Adipocyte (in vitro differentiated cells): ENCODE measurements around the gene ASH1L.

Experiments
- DNase-seq: peaks from one replicate; pipeline ENCODE4 v3.0.0-alpha.2; 2015; ENCODE audit warnings: low read depth
- H3K27me3 ChIP-seq: replicated peaks from 2 replicates; pipeline ENCODE4 v1.7.0; 2013; ENCODE audit warnings: mild to moderate bottlenecking, low read length, moderate library complexity; ENCODE audit not compliant: control insufficient read depth, insufficient read depth
- H3K36me3 ChIP-seq: 2 replicates; pipeline ENCODE4 v1.7.0; 2013; ENCODE audit warnings: low read length, mild to moderate bottlenecking, moderate library complexity; ENCODE audit not compliant: control insufficient read depth, insufficient read depth, severe bottlenecking
- H3K4me1 ChIP-seq: 2 replicates; pipeline ENCODE4 v1.7.0; 2013; ENCODE audit warnings: mild to moderate bottlenecking, low read length, moderate library complexity; ENCODE audit not compliant: control insufficient read depth, insufficient read depth
- H3K4me3 ChIP-seq: 2 replicates; pipeline ENCODE4 v1.7.0; 2013; ENCODE audit warnings: mild to moderate bottlenecking, low read length, moderate library complexity
- H3K9ac ChIP-seq: 2 replicates; pipeline ENCODE4 v1.7.0; 2013; ENCODE audit warnings: mild to moderate bottlenecking, low read length, moderate library complexity
- H3K9me3 ChIP-seq: 2 replicates; pipeline ENCODE4 v1.7.0; 2013; ENCODE audit warnings: mild to moderate bottlenecking, low read length, moderate library complexity; ENCODE audit not compliant: control insufficient read depth

Gene ASH1L

DNA sequence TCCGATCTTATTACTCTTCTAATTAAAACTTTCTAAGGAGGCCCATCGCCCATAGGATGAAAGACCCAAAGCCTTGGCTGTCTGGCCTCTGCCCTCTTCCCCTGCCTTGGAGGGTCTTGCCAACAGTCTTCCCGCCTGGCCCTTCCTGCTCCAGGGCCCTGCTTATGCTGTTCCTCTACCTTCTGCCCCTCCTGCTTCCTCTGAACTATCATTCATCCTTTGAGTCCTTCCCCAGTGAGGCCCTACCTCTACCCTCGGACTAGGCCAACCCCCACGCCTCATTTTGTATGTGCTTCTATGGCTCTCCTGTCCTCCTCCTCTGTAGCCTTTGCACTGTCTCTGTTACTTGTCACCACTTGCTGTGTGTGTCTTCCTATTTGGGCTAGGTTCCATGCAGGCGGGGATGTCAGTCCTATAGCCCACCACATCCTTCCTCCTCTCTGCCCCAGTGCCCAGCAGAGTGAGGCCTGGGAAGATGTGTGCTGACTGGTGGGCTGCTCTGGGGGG is 236.5 kb downstream of the ASH1L start:
- DNase-seq, result no peak
- H3K9me3 ChIP-seq, result no peaks in the 10 kb centered on the region
- H3K27me3 ChIP-seq, result no peaks in the 10 kb centered on the region
- peak overlapping the region; percentile 97 for H3K9ac ChIP-seq
- peaks cover 36% of the 10 kb centered on the region for H3K36me3 ChIP-seq
- peak overlapping the region; percentile 97 for H3K4me3 ChIP-seq
- peaks cover 28% of the 10 kb centered on the region for H3K4me1 ChIP-seq

DNA sequence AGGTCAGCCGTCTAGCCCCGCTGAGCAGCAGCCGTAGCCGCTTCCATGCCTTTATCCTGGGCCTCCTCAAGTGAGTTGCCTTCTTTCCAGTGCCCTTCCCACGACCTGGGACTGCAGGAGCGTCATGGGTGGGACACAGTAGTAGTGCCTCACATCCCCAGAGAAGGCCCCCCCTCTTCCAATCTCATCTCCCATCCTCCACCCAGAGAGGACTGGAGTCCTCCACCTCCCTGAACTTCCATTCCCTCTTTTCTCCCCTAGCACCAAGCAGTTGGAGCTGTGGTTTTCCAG is 237.1 kb downstream of the ASH1L start:
- Histone ChIP-seq H3K27me3 (no peaks in the 10 kb centered on the region), H3K4me3 (peak overlapping the region; percentile 97), H3K9ac (peak overlapping the region; percentile 97), H3K9me3 (no peaks in the 10 kb centered on the region), H3K36me3 (peaks cover 31% of the 10 kb centered on the region), H3K4me1 (peaks cover 32% of the 10 kb centered on the region)
- no peak for DNase-seq

DNA sequence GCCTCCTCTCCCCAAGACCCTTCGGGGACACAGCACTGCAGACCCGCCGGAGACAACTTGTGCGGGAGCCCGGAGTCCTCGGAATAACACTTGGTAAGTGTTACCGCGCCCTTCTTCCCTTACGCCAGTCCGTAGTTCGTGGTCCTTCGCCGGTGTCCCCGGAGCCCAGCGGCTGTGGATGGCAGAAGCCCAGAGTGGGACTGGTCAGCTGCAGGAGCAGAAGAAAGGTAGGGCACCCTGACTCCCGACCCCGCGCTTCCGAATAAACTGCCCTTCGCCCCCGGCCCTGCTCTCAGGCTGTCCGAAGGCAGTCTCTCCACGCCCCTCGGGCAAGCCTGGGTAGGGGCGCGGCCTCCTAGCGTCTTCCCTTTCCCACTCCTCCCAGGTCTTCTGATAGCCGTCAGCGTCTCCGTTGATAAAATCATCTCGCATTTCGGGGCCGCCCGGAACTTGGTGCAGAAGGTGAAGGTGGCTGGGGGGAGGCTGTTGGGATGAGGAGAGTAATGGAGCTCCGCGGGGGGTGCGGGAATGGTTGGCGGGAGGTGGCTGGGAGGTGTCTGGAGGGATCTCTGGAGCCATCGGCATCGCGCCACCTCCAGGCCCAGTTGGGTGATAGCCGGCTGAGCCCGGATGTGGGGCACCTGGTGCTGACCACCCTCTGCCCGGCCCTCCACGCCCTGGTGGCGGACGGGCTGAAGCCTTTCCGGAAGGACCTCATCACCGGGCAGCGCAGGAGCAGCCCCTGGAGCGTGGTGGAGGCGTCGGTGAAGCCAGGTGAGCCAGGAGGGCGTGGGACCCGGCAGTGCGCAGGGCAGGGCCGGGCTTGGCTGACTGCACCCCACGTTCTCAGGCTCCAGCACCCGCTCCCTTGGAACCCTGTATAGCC is 237.6 kb downstream of the ASH1L start:
- peaks cover 28% of the 10 kb centered on the region for H3K36me3 ChIP-seq
- H3K4me3 ChIP-seq, result peak overlapping the region; percentile 97
- H3K9me3 ChIP-seq, result no peaks in the 10 kb centered on the region
- no peaks in the 10 kb centered on the region for H3K27me3 ChIP-seq
- peak; percentile 57 for DNase-seq
- peak overlapping the region; percentile 97 for H3K9ac ChIP-seq
- H3K4me1 ChIP-seq, result peaks cover 38% of the 10 kb centered on the region

DNA sequence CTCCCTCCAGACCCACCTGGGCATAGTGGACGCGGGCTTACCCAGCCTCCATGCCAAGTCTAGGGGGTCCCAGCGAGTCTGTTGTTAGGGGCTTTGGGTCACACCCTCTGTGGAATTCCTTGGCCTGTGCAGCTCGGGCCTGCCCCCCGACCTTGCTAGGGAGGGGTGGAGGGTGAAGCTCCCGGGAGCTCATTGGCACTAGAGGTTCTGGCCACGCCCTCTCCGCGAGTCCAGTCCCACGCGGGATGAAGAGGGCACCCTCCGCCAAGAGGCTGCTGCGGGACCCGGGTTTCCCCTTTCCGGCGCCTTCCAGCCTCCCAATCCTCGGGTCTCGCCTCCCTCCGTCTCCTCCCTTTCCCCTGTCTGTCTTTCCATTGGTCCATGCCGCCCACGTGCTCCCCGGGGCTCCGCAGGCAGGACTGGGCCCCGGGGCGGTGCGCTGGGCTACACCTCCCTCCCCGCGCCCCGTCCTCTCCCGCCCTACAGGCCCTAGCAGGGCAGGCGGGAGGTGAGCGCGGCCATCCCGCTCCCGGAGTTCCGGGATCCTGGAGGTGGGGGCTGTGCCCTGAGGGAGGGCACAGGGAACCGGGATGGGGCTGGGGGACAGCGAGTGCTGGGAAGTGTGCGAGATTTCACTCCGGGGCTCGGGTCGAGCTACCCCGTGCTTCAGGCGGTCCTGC is 238.4 kb downstream of the ASH1L start:
- Histone ChIP-seq H3K36me3 (peaks cover 33% of the 10 kb centered on the region), H3K4me3 (peak overlapping the region; percentile 97), H3K27me3 (no peaks in the 10 kb centered on the region), H3K9me3 (no peaks in the 10 kb centered on the region), H3K9ac (peak overlapping the region; percentile 97), H3K4me1 (peaks cover 46% of the 10 kb centered on the region)
- peak; percentile 99 for DNase-seq

DNA sequence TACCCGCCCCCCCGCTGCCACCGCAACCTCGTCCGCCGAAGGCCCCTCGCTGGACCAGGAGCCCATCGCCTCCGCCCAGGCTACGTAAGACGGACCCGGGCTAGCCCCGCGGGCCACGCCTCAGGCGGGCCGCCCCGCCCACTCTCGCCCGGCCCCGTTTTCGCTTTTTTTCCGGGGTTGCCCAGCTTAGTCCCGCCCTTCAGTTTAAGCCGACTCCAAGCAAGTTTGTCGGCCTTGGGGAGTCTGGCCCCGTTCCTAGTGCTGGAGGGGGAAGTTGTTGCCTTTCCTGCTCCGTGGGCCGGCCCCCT is 238.9 kb downstream of the ASH1L start:
- peak; percentile 94 for DNase-seq
- Histone ChIP-seq H3K9ac (peak overlapping the region; percentile 97), H3K27me3 (no peaks in the 10 kb centered on the region), H3K36me3 (peaks cover 37% of the 10 kb centered on the region), H3K4me3 (peak overlapping the region; percentile 97), H3K4me1 (peaks cover 49% of the 10 kb centered on the region), H3K9me3 (no peaks in the 10 kb centered on the region)

DNA sequence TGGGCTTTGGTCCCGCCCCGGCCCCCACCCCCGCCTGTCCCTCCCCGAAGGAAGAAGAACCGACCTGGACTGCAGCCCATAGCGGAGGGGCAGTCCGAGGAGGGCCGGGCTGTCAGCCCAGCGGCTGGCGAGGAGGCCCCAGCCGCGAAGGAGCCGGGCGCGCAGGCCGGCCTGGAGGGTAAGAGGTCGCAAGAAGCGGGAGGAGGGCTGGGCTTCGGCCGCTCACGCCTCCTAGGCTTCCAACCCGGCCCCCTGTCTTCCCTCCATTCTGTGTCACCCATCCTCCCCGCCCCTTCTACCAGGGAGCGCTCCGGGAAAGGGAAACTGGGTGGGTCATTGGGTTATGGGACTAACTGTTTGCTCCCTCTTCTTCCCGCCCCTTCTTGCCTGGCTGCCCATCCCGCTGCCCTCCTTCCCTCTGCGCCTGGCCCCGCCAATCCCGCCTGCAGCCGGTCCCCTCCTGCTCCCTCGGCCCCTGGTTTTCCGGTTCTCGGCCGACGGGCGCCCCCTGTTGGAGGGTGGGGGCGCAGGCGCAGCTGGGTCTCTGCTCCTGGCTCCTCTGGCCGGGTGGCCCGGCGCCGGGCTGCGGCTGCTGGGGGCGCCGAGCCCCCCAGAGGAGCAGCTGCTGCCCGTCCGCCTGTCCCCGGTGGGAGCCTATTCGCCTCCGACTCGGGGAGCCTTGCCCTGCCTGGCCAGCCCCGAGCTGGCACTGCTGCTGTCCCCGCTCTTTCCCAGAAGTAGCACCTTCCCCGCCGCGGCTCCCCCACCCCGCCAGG is 239.5 kb downstream of the ASH1L start:
- Histone ChIP-seq H3K36me3 (peaks cover 37% of the 10 kb centered on the region), H3K27me3 (no peaks in the 10 kb centered on the region)
- peak; percentile 98 for DNase-seq

DNA sequence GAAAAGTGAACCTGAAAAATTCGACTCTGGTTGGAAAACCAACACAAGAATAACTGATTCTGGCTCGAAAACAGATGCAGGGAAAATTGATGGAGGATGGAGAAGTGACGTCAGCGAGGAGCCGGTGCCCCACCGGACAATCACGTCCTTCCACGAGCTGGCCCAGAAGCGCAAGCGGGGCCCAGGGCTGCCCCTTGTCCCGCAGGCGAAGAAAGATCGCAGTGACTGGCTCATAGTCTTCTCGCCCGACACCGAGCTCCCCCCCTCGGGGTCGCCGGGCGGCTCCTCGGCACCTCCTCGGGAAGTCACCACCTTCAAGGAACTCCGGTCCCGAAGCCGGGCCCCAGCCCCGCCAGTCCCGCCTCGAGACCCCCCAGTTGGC is 240.0 kb downstream of the ASH1L start:
- H3K4me3 ChIP-seq, result peak overlapping the region; percentile 97
- peak; percentile 73 for DNase-seq
- no peaks in the 10 kb centered on the region for H3K9me3 ChIP-seq
- H3K36me3 ChIP-seq, result peaks cover 37% of the 10 kb centered on the region
- H3K9ac ChIP-seq, result peak overlapping the region; percentile 86
- H3K27me3 ChIP-seq, result no peaks in the 10 kb centered on the region
- peaks cover 53% of the 10 kb centered on the region for H3K4me1 ChIP-seq

More for the DNA sequence above, 239.5 kb downstream of the ASH1L start:
- peaks cover 50% of the 10 kb centered on the region for H3K4me1 ChIP-seq
- peak overlapping the region; percentile 97 for H3K4me3 ChIP-seq
- H3K9me3 ChIP-seq, result no peaks in the 10 kb centered on the region
- peak overlapping the region; percentile 97 for H3K9ac ChIP-seq

DNA sequence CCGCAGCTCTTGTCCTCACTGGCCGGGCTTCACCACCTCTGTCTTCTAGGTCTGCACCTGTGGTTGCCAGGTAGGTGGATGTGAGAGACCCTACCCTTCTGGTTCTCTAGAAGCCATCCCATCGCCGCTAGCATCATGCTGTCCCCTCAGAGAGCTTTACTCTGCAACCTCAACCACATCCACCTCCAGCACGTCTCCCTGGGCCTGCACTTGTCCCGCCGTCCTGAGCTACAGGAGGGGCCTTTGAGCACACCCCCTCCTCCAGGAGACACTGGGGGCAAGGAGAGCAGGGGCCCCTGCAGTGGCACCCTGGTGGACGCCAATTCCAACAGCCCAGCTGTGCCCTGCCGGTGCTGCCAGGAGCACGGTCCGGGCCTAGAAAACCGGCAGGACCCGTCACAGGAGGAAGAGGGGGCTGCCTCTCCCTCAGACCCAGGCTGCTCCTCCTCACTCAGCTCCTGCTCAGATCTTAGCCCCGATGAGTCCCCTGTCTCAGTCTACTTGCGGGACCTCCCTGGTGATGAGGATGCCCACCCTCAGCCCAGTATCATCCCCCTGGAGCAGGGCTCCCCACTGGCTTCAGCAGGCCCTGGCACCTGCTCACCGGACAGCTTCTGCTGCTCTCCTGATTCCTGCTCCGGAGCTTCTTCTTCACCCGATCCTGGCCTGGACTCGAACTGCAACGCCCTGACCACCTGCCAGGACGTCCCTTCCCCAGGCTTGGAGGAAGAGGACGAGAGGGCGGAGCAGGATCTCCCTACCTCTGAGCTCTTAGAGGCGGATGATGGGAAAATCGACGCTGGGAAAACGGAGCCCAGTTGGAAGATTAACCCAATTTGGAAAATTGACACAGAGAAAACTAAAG is 240.7 kb downstream of the ASH1L start:
- Histone ChIP-seq H3K36me3 (peaks cover 36% of the 10 kb centered on the region), H3K4me1 (peaks cover 53% of the 10 kb centered on the region), H3K4me3 (peak overlapping the region; percentile 97), H3K9ac (peak overlapping the region; percentile 86), H3K9me3 (no peaks in the 10 kb centered on the region), H3K27me3 (no peaks in the 10 kb centered on the region)
- no peak for DNase-seq

DNA sequence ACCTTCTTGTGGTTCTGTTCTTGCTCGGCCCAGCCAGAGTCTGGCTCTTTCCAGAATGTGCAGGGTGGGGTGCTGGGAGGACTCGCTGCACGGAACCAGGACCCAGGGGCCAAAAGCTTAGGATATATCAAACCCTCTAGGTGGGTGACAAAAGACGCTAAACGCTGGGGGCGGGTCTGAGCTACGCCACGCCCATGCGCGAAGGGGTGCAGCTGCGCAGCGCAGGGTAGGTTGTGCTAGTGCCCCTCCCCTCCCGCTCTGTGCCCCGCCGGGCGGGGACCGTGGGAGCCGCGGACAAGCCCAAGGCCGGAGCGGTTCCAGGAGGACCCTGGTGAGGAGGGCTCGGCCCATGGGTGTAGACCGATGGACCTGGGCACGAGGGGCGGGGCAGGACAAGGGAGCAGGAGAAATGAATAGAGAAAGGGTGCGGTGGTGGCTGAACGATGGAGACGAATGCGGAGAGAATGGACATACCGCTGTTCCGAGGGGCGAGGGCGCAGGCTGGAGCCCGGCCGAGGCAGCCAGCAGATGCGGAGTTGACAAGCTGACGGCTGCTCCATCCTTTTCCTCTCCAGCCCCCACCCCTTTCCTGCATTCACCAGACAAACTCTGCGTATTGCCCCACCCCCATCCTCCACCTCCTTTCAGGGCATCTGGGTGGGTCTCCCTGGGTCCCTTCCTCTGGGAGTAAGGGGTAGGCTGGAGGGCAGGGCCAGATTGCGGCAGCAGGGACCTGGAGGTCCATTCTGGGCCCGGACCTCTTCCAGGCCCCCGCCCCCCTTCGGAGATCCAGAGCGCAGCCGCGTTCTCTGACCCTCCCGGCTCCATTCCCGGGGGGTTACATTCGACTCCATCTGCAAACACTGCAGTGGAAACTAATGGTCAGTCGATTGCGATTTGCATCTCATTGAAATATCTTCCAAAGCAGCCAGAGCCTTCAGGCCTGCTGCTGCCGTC is 241.7 kb downstream of the ASH1L start, which contains the start of gene RUSC1:
Gene RUSC1, plus strand, starts transcription at position 234 of the 957 bp plus-strand sequence. CDS start 880 bp downstream, outside the sequence.
- Histone ChIP-seq H3K27me3 (no peaks in the 10 kb centered on the region), H3K9ac (peak within 1 kb of the TSS; percentile 86), H3K36me3 (peaks cover 41% of the 10 kb centered on the region), H3K9me3 (no peaks in the 10 kb centered on the region), H3K4me3 (peak within 1 kb of the TSS; percentile 97), H3K4me1 (peaks cover 52% of the 10 kb centered on the region)
- peak; percentile 87 for DNase-seq

DNA sequence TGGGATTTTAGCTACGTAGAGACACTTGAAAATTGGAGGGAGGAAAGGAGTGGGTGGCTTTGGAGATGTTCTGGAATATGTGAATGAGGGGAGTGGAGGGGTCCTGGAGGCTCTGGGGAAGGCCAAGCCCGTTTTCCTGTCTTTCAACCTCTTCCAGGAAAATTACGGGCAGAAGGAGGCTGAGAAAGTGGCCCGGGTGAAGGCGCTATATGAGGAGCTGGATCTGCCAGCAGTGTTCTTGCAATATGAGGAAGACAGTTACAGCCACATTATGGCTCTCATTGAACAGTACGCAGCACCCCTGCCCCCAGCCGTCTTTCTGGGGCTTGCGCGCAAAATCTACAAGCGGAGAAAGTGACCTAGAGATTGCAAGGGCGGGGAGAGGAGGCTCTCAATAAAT is 242.4 kb downstream of the ASH1L start:
- DNase-seq, result no peak
- Histone ChIP-seq H3K27me3 (no peaks in the 10 kb centered on the region), H3K9me3 (no peaks in the 10 kb centered on the region), H3K9ac (peak overlapping the region; percentile 86), H3K4me1 (peaks cover 45% of the 10 kb centered on the region), H3K36me3 (peaks cover 41% of the 10 kb centered on the region), H3K4me3 (peak overlapping the region; percentile 97)
